PC-9 (cell line): ENCODE data around the gene SPARCL1.

ENCODE experiments used
- CTCF ChIP-seq: fragments of 200-600 bp; sonication (generic); conservative IDR thresholded peaks from 2 replicates; pipeline ENCODE4 v1.6.1; 2017; ENCODE audit warnings: mixed run types, antibody characterized with exemption, mild to moderate bottlenecking, moderate library complexity
- EZH2 ChIP-seq: fragments of 200-600 bp; sonication (generic); IDR thresholded peaks from 2 replicates; pipeline ENCODE4 v1.8.0; 2017; ENCODE audit warnings: antibody characterized with exemption, low read depth

GRCh38 chr4:87425711-87426110, 103.5 kb downstream of the SPARCL1 start:
- no peak for TF ChIP-seq CTCF
- TF ChIP-seq EZH2: no peak
